Mucosa of stomach (tissue), 1 donor: ENCODE results near the gene MGMT.

Source experiments
- H3K27me3 ChIP-seq: one replicate; pipeline ENCODE4 v1.7.0; 2013; ENCODE audit warnings: mild to moderate bottlenecking, low read length; ENCODE audit not compliant: control insufficient read depth, insufficient read depth
- H3K36me3 ChIP-seq: one replicate; pipeline ENCODE4 v1.7.0; 2013; ENCODE audit warnings: low read length; ENCODE audit not compliant: control insufficient read depth, insufficient read depth
- H3K4me1 ChIP-seq: one replicate; pipeline ENCODE4 v1.7.0; 2013; ENCODE audit warnings: mild to moderate bottlenecking, low read length; ENCODE audit not compliant: control insufficient read depth, insufficient read depth
- H3K4me3 ChIP-seq: one replicate; pipeline ENCODE4 v1.7.0; 2013; ENCODE audit warnings: low read length
- H3K9ac ChIP-seq: one replicate; pipeline ENCODE4 v1.7.0; 2013; ENCODE audit warnings: mild to moderate bottlenecking, low read length, moderate library complexity
- H3K9me3 ChIP-seq: one replicate; pipeline ENCODE4 v1.7.0; 2013; ENCODE audit warnings: mild to moderate bottlenecking, low read length, moderate library complexity; ENCODE audit not compliant: control insufficient read depth
- donor health status: Pancreatic carcinoma.

Gene MGMT

GRCh38 chr10:129699722-129700340 lies 232.8 kb downstream of the MGMT start:
- H3K36me3 ChIP-seq: no peaks in the 10 kb centered on the region
- H3K27me3 ChIP-seq: no peaks in the 10 kb centered on the region
- no peaks in the 10 kb centered on the region for H3K4me1 ChIP-seq
- H3K4me3 ChIP-seq: no peak overlapping the region
- H3K9me3 ChIP-seq: no peaks in the 10 kb centered on the region
- H3K9ac ChIP-seq: no peak overlapping the region

GRCh38 chr10:129702605-129703004 lies 235.6 kb downstream of the MGMT start:
- H3K27me3 ChIP-seq: no peaks in the 10 kb centered on the region
- no peak overlapping the region for H3K4me3 ChIP-seq
- H3K9ac ChIP-seq: no peak overlapping the region
- no peaks in the 10 kb centered on the region for H3K9me3 ChIP-seq
- peaks cover 2% of the 10 kb centered on the region for H3K4me1 ChIP-seq
- no peaks in the 10 kb centered on the region for H3K36me3 ChIP-seq

GRCh38 chr10:129703287-129704137 lies 236.5 kb downstream of the MGMT start:
- no peaks in the 10 kb centered on the region for H3K36me3 ChIP-seq
- H3K4me3 ChIP-seq: no peak overlapping the region
- H3K9me3 ChIP-seq: no peaks in the 10 kb centered on the region
- H3K27me3 ChIP-seq: no peaks in the 10 kb centered on the region
- H3K4me1 ChIP-seq: peaks cover 11% of the 10 kb centered on the region
- no peak overlapping the region for H3K9ac ChIP-seq

- H3K9ac ChIP-seq: no peak overlapping the region
Measured at GRCh38 chr10:129704225-129704624, 237.2 kb downstream of the MGMT start.

GRCh38 chr10:129704786-129705525 lies 237.9 kb downstream of the MGMT start:
- Histone ChIP-seq H3K9me3 (no peaks in the 10 kb centered on the region), H3K9ac (no peak overlapping the region), H3K36me3 (no peaks in the 10 kb centered on the region), H3K4me3 (no peak overlapping the region), H3K4me1 (peaks cover 12% of the 10 kb centered on the region), H3K27me3 (no peaks in the 10 kb centered on the region)

More at GRCh38 chr10:129704225-129704624, 237.2 kb downstream of the MGMT start:
- H3K4me3 ChIP-seq: no peak overlapping the region
- H3K27me3 ChIP-seq: no peaks in the 10 kb centered on the region
- no peaks in the 10 kb centered on the region for H3K36me3 ChIP-seq
- no peaks in the 10 kb centered on the region for H3K9me3 ChIP-seq
- peaks cover 11% of the 10 kb centered on the region for H3K4me1 ChIP-seq

GRCh38 chr10:129705676-129706075 lies 238.6 kb downstream of the MGMT start:
- Histone ChIP-seq H3K9me3 (no peaks in the 10 kb centered on the region), H3K27me3 (no peaks in the 10 kb centered on the region), H3K36me3 (no peaks in the 10 kb centered on the region)

GRCh38 chr10:129706081-129706480 lies 239.0 kb downstream of the MGMT start:
- Histone ChIP-seq H3K9ac (no peak overlapping the region), H3K36me3 (no peaks in the 10 kb centered on the region), H3K27me3 (no peaks in the 10 kb centered on the region), H3K4me1 (peaks cover 14% of the 10 kb centered on the region), H3K9me3 (no peaks in the 10 kb centered on the region), H3K4me3 (no peak overlapping the region)

More at GRCh38 chr10:129705676-129706075, 238.6 kb downstream of the MGMT start:
- Histone ChIP-seq H3K4me3 (no peak overlapping the region), H3K9ac (no peak overlapping the region), H3K4me1 (peaks cover 14% of the 10 kb centered on the region)

- H3K4me3 ChIP-seq: no peak overlapping the region
- H3K9me3 ChIP-seq: no peaks in the 10 kb centered on the region
- peaks cover 14% of the 10 kb centered on the region for H3K4me1 ChIP-seq
- no peaks in the 10 kb centered on the region for H3K36me3 ChIP-seq
- no peaks in the 10 kb centered on the region for H3K27me3 ChIP-seq
- H3K9ac ChIP-seq: no peak overlapping the region
Measured at GRCh38 chr10:129706523-129706922, 239.5 kb downstream of the MGMT start.

- no peak overlapping the region for H3K9ac ChIP-seq
- no peaks in the 10 kb centered on the region for H3K27me3 ChIP-seq
- peaks cover 14% of the 10 kb centered on the region for H3K4me1 ChIP-seq
- no peak overlapping the region for H3K4me3 ChIP-seq
- H3K9me3 ChIP-seq: no peaks in the 10 kb centered on the region
- no peaks in the 10 kb centered on the region for H3K36me3 ChIP-seq
Measured at GRCh38 chr10:129707406-129708388, 240.7 kb downstream of the MGMT start.

- H3K9ac ChIP-seq: no peak overlapping the region
- no peaks in the 10 kb centered on the region for H3K27me3 ChIP-seq
- no peaks in the 10 kb centered on the region for H3K9me3 ChIP-seq
- peaks cover 14% of the 10 kb centered on the region for H3K4me1 ChIP-seq
- H3K36me3 ChIP-seq: no peaks in the 10 kb centered on the region
- H3K4me3 ChIP-seq: no peak overlapping the region
Measured at GRCh38 chr10:129709101-129709500, 242.1 kb downstream of the MGMT start.
